K562 (cell line): ENCODE measurements around the gene SNX30. TPM values are rescaled to one million over a fixed set of nuclear protein-coding genes. Genes with fewer than 3 reads are reported as not detected.

Experiments used
- CHCHD3 ChIP-seq: fragments of 250-450 bp; sonication (Bioruptor Pico); IDR thresholded peaks from 2 replicates; pipeline ENCODE4 v2.1.2; 2022; ENCODE audit warnings: mild to moderate bottlenecking
- CTBP1 ChIP-seq: fragments of 450-650 bp; IDR thresholded peaks from 2 replicates; pipeline ENCODE4 v1.6.1; 2016; ENCODE audit warnings: borderline replicate concordance
- FIP1L1 ChIP-seq: fragments of 200-400 bp; formaldehyde crosslinking; IDR thresholded peaks from 2 replicates; pipeline ENCODE4 v1.6.1; 2018; ENCODE audit warnings: mild to moderate bottlenecking, low read depth, low read length; ENCODE audit not compliant: poor library complexity, severe bottlenecking
- HDAC1 ChIP-seq, 2 experiments: fragments of 450-650 bp; IDR thresholded peaks; 2 replicates each; pipeline ENCODE4 v1.6.1; 2016 to 2017; ENCODE audit warnings: inconsistent platforms in 1 of 2, mild to moderate bottlenecking in 1 of 2, moderate library complexity in 1 of 2
- HMGN3 ChIP-seq: IDR thresholded peaks from 2 replicates; pipeline ENCODE4 v1.6.1; 2011; ENCODE audit warnings: borderline replicate concordance, low read depth, mild to moderate bottlenecking, mixed read lengths, low read length; ENCODE audit not compliant: insufficient read length; ENCODE audit errors: extremely low read depth
- MXD1 ChIP-seq: fragments of 250-450 bp; sonication (Bioruptor Pico); IDR thresholded peaks from 2 replicates; pipeline ENCODE4 v1.8.0; 2021; ENCODE audit warnings: borderline replicate concordance, mild to moderate bottlenecking, moderate library complexity; ENCODE audit not compliant: poor library complexity, severe bottlenecking
- NR2C1 ChIP-seq, 2 experiments: fragments of 450-650 bp; IDR thresholded peaks; 2 replicates each; pipeline ENCODE4 v1.6.1; 2017; ENCODE audit warnings: mild to moderate bottlenecking in 2 of 2, antibody characterized with exemption in 1 of 2, inconsistent platforms in 1 of 2, missing compliant biosample characterization in 1 of 2, missing genetic modification characterization in 1 of 2
- PHB ChIP-seq: fragments of 250-450 bp; sonication (Bioruptor Pico); IDR thresholded peaks from 2 replicates; pipeline ENCODE4 v1.5.0; 2021
- PTBP1 ChIP-seq: fragments of 200-400 bp; formaldehyde crosslinking; IDR thresholded peaks from 2 replicates; pipeline ENCODE4 v1.6.1; 2017; ENCODE audit warnings: low read depth, low read length
- PYGO2 ChIP-seq: fragments of 450-650 bp; IDR thresholded peaks from 2 replicates; pipeline ENCODE4 v1.6.1; 2016; ENCODE audit warnings: mild to moderate bottlenecking, missing genetic modification characterization, moderate library complexity, missing compliant biosample characterization
- SETDB1 ChIP-seq: IDR thresholded peaks from one replicate; pipeline ENCODE4 v1.6.1; 2012; ENCODE audit warnings: low read length, control low read depth, inconsistent platforms
- SREBF2 ChIP-seq: sonication (generic); formaldehyde crosslinking; IDR thresholded peaks from 2 replicates; pipeline ENCODE4 v1.4.0; 2020; ENCODE audit warnings: mild to moderate bottlenecking, missing genetic modification reagents
- WHSC1 ChIP-seq: IDR thresholded peaks from one replicate; pipeline ENCODE4 v1.6.1; 2012; ENCODE audit warnings: low read length, control low read depth, inconsistent platforms
- ZFP30 ChIP-seq: fragments of 250-450 bp; sonication (Bioruptor Pico); IDR thresholded peaks from 2 replicates; pipeline ENCODE4 v1.8.0; 2022; ENCODE audit warnings: moderate library complexity, mild to moderate bottlenecking, inconsistent platforms, borderline replicate concordance
- ZNF134 ChIP-seq: fragments of 250-450 bp; sonication (Bioruptor Pico); conservative IDR thresholded peaks from 2 replicates; pipeline ENCODE4 v1.4.0; 2020
- ZNF280A ChIP-seq: fragments of 450-650 bp; IDR thresholded peaks from 2 replicates; pipeline ENCODE4 v1.6.1; 2018; ENCODE audit warnings: mild to moderate bottlenecking, low read depth; ENCODE audit not compliant: partially characterized antibody
- ZNF57 ChIP-seq: fragments of 450-650 bp; formaldehyde crosslinking; IDR thresholded peaks from 2 replicates; pipeline ENCODE4 v1.4.0; 2020; ENCODE audit warnings: mild to moderate bottlenecking, moderate library complexity
- ZNF79 ChIP-seq: fragments of 250-450 bp; sonication (Bioruptor Pico); IDR thresholded peaks from 2 replicates; pipeline ENCODE4 v1.4.0; 2020; ENCODE audit warnings: low read depth, mild to moderate bottlenecking, moderate library complexity
- polyA plus RNA-seq, 8 experiments: library from polyadenylated mRNA; depleted of rRNA in 4 of 8; stranded (reverse) in 5 of 8; unstranded in 3 of 8; fragments of >200 nt; fragmentation: Nextera tagmentation in 2 of 8; fragmentation: Illumina TruSeq in 1 of 8; extraction: Ambion mirVana in 2 of 8; extraction: Trizol in 1 of 8; gene quantifications; 2 replicates each; pipeline versions ENCODE4 v1.2.1 to v1.2.3, GENCODE V29; 2011 to 2014; ENCODE audit warnings: inconsistent platforms in 1 of 8, missing spikeins in 1 of 8
- total RNA-seq, 7 experiments: library from RNA; depleted of rRNA in 6 of 7; stranded (reverse); fragments of >200 nt in 6 of 7; fragmentation: Illumina TruSeq in 2 of 7; extraction: Trizol in 2 of 7; gene quantifications; 2 replicates each; pipeline versions ENCODE4 v1.2.1 to v1.2.3, GENCODE V29; 2011 to 2021; ENCODE audit warnings: low replicate concordance in 1 of 7
- TF ChIP-seq, protein P1 (sequence below), 2 experiments: fragments of 200-800 bp in 1 of 2; sonication (Bioruptor generic) in 1 of 2; sonication (generic) in 1 of 2; formaldehyde crosslinking in 1 of 2; IDR thresholded peaks in 1 of 2; conservative IDR thresholded peaks in 1 of 2; 2 replicates each; pipeline versions ENCODE4 v1.5.0 to v1.6.1; 2016 to 2020; ENCODE audit warnings: missing compliant biosample characterization in 1 of 2, missing genetic modification characterization in 1 of 2, missing genetic modification reagents in 1 of 2
- TF ChIP-seq, protein P2 (sequence below): fragments of 250-450 bp; sonication (Bioruptor Pico); IDR thresholded peaks from 2 replicates; pipeline ENCODE4 v1.4.0; 2020; ENCODE audit warnings: mild to moderate bottlenecking

The SNX30 gene
- total and polyA plus RNA-seq, 9 of the 15 experiments (the other 6 are each of a cell fraction or from before 2014, with no cell fraction given): 0.76 to 5.9 (median 3.3) TPM

DNA sequence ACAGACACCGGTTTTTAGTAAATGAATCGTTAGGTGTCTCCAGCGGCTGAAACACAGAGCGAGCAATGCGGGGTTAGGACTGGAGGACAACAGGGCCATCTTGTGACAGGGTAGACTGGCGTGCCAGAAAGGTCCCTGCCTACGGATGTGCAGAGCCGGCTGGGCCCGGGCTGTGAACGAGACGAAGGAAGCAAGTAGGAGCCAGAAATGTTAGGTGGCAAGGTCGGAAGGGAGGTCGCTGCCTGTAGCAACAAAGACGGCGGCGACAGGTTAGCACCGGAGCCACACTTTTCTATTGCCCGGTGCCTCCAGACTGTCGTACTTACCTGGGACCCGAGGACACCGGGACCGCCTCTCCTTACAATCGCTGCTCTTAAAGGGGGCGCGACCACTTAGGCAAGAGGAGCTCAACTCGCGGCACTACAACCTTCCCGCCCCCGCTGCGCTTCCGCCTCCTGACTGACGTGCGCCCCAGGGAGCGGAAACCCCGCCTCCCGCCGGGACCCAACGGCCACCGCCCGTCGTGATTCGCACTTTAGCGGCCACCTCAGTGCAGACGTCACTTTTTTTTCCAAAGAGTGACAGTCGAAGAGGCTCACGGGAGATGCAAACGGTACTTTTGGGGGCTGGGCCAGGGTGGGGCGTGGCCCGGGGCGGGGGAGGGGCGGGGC, 32.8 kb upstream of the SNX30 start, which contains the start of gene INIP (continued):
- peak in 1 of 2 experiments; percentile 94; a peak in 2 of 4 replicates for TF ChIP-seq HDAC1 (IDR thresholded peaks at IDR 0.05)
- TF ChIP-seq MXD1 (CRISPR knock-in tag): no peak
- TF ChIP-seq, protein P1, sequence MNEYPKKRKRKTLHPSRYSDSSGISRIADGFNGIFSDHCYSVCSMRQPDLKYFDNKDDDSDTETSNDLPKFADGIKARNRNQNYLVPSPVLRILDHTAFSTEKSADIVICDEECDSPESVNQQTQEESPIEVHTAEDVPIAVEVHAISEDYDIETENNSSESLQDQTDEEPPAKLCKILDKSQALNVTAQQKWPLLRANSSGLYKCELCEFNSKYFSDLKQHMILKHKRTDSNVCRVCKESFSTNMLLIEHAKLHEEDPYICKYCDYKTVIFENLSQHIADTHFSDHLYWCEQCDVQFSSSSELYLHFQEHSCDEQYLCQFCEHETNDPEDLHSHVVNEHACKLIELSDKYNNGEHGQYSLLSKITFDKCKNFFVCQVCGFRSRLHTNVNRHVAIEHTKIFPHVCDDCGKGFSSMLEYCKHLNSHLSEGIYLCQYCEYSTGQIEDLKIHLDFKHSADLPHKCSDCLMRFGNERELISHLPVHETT (CRISPR knock-in tag; conservative IDR thresholded peaks at IDR 0.05 in 1 of 2, IDR thresholded peaks at IDR 0.05 in 1 of 2): 0 out of 4 replicates have a peak, but pooled peaks of 1 of the 2 experiments have one; percentile 28
- TF ChIP-seq, protein P2, sequence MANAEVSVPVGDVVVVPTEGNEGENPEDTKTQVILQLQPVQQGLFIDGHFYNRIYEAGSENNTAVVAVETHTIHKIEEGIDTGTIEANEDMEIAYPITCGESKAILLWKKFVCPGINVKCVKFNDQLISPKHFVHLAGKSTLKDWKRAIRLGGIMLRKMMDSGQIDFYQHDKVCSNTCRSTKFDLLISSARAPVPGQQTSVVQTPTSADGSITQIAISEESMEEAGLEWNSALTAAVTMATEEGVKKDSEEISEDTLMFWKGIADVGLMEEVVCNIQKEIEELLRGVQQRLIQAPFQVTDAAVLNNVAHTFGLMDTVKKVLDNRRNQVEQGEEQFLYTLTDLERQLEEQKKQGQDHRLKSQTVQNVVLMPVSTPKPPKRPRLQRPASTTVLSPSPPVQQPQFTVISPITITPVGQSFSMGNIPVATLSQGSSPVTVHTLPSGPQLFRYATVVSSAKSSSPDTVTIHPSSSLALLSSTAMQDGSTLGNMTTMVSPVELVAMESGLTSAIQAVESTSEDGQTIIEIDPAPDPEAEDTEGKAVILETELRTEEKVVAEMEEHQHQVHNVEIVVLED (CRISPR knock-in tag): no peak
- TF ChIP-seq HMGN3: peak; percentile 87
- no peak for TF ChIP-seq NR2C1 (IDR thresholded peaks at IDR 0.05)
- no peak for TF ChIP-seq NR2C1 (tag; IDR thresholded peaks at IDR 0.05)
- peak; percentile 56; the same call in 1 of the 2 replicates for TF ChIP-seq CTBP1
- no peak for TF ChIP-seq SETDB1
- TF ChIP-seq ZNF134 (CRISPR knock-in tag): no peak
- TF ChIP-seq ZNF79 (CRISPR knock-in tag): no peak
- TF ChIP-seq PTBP1: no peak
- no peak for TF ChIP-seq SREBF2 (CRISPR knock-in tag)
- no peak for TF ChIP-seq PYGO2 (tag)
- TF ChIP-seq ZNF57 (CRISPR knock-in tag): no peak
- no peak for TF ChIP-seq ZFP30 (CRISPR knock-in tag)
- 0 out of 2 replicates have a peak, but pooled peaks have one; percentile 21 for TF ChIP-seq PHB (CRISPR knock-in tag)
- no peak for TF ChIP-seq FIP1L1
- no peak; the same call in 1 of the 2 replicates for TF ChIP-seq CHCHD3
- no peak for TF ChIP-seq WHSC1
- no peak for TF ChIP-seq ZNF280A
